HepG2 (cell line): ENCODE measurements around the gene PLEKHN1. TPM values are rescaled to one million over a fixed set of nuclear protein-coding genes. Genes with fewer than 3 reads are reported as not detected.
"Not testable (repeated sequence)": the region's sequence is repeated elsewhere in the genome, so short reads cannot be mapped to it uniquely, and the experiment has no call there.

Source experiments
- ATAC-seq: fragments of 200-7000 bp; cut with Tn5 transposase; 3 replicates; pipeline ENCODE4 v1.9.1; 2020; ENCODE audit warnings: mild to moderate bottlenecking, moderate library complexity
- BruUV-seq: library from RNA; stranded (reverse); fragments of 400-500 nt; replicated peaks from 2 replicates; lab custom pipeline; 2021; lab: Mats Ljungman, UMichigan
- CTCF ChIA-PET: fragments of 300-600 bp; formaldehyde crosslinking; extraction: SDS; loops from one replicate; lab custom pipeline; 2021; ENCODE audit warnings: low total read pairs, inconsistent platforms, low intra/inter-chr PET ratio; lab: Yijun Ruan, JAX
- POLR2A ChIA-PET: fragments of 350-600 bp; sonication (Branson Sonifier 250); formaldehyde crosslinking; loops from one replicate; lab custom pipeline; 2020; ENCODE audit warnings: antibody characterized with exemption, inconsistent platforms; lab: Yijun Ruan, JAX
- DNase-seq: peaks from one replicate; pipeline ENCODE4 v3.0.0-alpha.2; 2015; ENCODE audit warnings: low spot score
- FAIRE-seq: peaks from 3 replicates; lab custom pipeline; 2011; peaks lifted over from hg19 to GRCh38; lab: Jason Lieb, UNC
- H2AFZ ChIP-seq: one replicate; pipeline ENCODE4 v1.6.1; 2011; ENCODE audit warnings: low read length, inconsistent platforms
- H3K27ac ChIP-seq: fragments of 300-600 bp; 3 replicates; pipeline ENCODE4 v1.8.0; 2011; ENCODE audit warnings: mixed run types, mild to moderate bottlenecking, mixed read lengths, low read length, inconsistent platforms; ENCODE audit not compliant: insufficient read depth; ENCODE audit errors: extremely low read length
- H3K27me3 ChIP-seq, 2 experiments: fragments of 200-600 bp in 1 of 2; 2 replicates in 1 of 2; 3 replicates in 1 of 2; pipeline versions ENCODE4 v1.6.0 to v1.8.0; 2011; ENCODE audit warnings: low read length in 2 of 2, mild to moderate bottlenecking in 2 of 2, moderate library complexity in 2 of 2, inconsistent platforms in 1 of 2; ENCODE audit not compliant: insufficient read depth in 2 of 2, control insufficient read depth in 1 of 2
- H3K36me3 ChIP-seq, 2 experiments: fragments of 200-600 bp in 1 of 2; replicated peaks in 1 of 2; 2 replicates in 1 of 2; 3 replicates in 1 of 2; pipeline versions ENCODE4 v1.5.1 to v1.8.0; 2011; ENCODE audit warnings: low read length in 2 of 2, inconsistent platforms in 1 of 2; ENCODE audit not compliant: insufficient read depth in 2 of 2, control insufficient read depth in 1 of 2
- H3K4me1 ChIP-seq: 2 replicates; pipeline ENCODE4 v1.5.1; 2012; ENCODE audit warnings: low read length, inconsistent platforms; ENCODE audit not compliant: insufficient read depth
- H3K4me2 ChIP-seq: 2 replicates; pipeline ENCODE4 v1.6.0; 2011; ENCODE audit warnings: low read depth, low read length, inconsistent platforms
- H3K4me3 ChIP-seq, 3 experiments: fragments of 200-600 bp in 1 of 3; sonication (generic), shearing (Covaris generic) in 1 of 3; replicated peaks in 1 of 3; 2 replicates each; pipeline ENCODE4 v1.5.1; 2011 to 2016; ENCODE audit warnings: low read length in 3 of 3, inconsistent platforms in 2 of 3, low read depth in 2 of 3, mild to moderate bottlenecking in 2 of 3, control low read depth in 1 of 3, mixed read lengths in 1 of 3; ENCODE audit not compliant: insufficient read depth in 1 of 3
- H3K79me2 ChIP-seq: one replicate; pipeline ENCODE4 v1.6.1; 2011; ENCODE audit warnings: low read length, inconsistent platforms; ENCODE audit not compliant: insufficient read depth
- H3K9ac ChIP-seq: 2 replicates; pipeline ENCODE4 v1.6.0; 2011; ENCODE audit warnings: mild to moderate bottlenecking, low read depth, low read length, inconsistent platforms; ENCODE audit not compliant: insufficient read depth
- H3K9me3 ChIP-seq: 2 replicates; pipeline ENCODE4 v1.5.1; 2012; ENCODE audit warnings: mild to moderate bottlenecking, low read length
- H4K20me1 ChIP-seq: 2 replicates; pipeline ENCODE4 v1.6.0; 2011; ENCODE audit warnings: inconsistent platforms, mild to moderate bottlenecking, low read length, moderate library complexity; ENCODE audit not compliant: insufficient read depth
- MLLT10 ChIP-seq: sonication (generic); formaldehyde crosslinking; IDR thresholded peaks from 2 replicates; pipeline ENCODE4 v1.4.0; 2020; ENCODE audit warnings: missing genetic modification reagents
- TSC22D2 ChIP-seq: sonication (generic); formaldehyde crosslinking; IDR thresholded peaks from 2 replicates; pipeline ENCODE4 v1.5.1; 2020; ENCODE audit warnings: missing genetic modification reagents, mild to moderate bottlenecking, borderline replicate concordance
- U2AF1 ChIP-seq: fragments of 200-400 bp; formaldehyde crosslinking; optimal IDR thresholded peaks from 2 replicates; pipeline ENCODE3; 2017; ENCODE audit warnings: mild to moderate bottlenecking, low read depth, low read length
- ZNF691 ChIP-seq: sonication (generic); formaldehyde crosslinking; IDR thresholded peaks from 2 replicates; pipeline ENCODE4 v1.4.0; 2020; ENCODE audit warnings: missing genetic modification reagents, low read depth, mild to moderate bottlenecking, borderline replicate concordance
- ZNF770 ChIP-seq: sonication (generic); formaldehyde crosslinking; IDR thresholded peaks from 2 replicates; pipeline ENCODE4 v1.5.0; 2020; ENCODE audit warnings: mild to moderate bottlenecking, missing genetic modification reagents
- WGBS: methylation state at CpG from one replicate; pipeline ENCODE4 v1.1.6; 2017; ENCODE audit warnings: low lambda C conversion rate; 5-methylcytosine and 5-hydroxymethylcytosine counted together
- in situ Hi-C: cut with HindIII; loops from 2 replicates; pipeline ENCODE4 v1.10.0; 2017; ENCODE audit warnings: low pct_unique_long_range_greater_than_20kb; ENCODE audit not compliant: extremely low pct_ligation_motif_present
- intact Hi-C: fragments of 100-400 bp; cut with micrococcal nuclease; formaldehyde crosslinking; loops from one replicate; pipeline ENCODE4 v1.10.0; 2022; ENCODE audit not compliant: unreplicated experiment
- polyA plus RNA-seq, 8 experiments: library from polyadenylated mRNA; depleted of rRNA in 3 of 8; stranded (reverse) in 7 of 8; unstranded in 1 of 8; fragments of >200 nt; fragmentation: Illumina TruSeq in 4 of 8; extraction: Trizol in 4 of 8; gene quantifications; 2 replicates each; pipeline versions ENCODE4 v1.2.1 to v1.2.3, GENCODE V29; 2011 to 2016; ENCODE audit warnings: low read depth in 4 of 8, missing spikeins in 1 of 8, mixed read lengths in 1 of 8; ENCODE audit not compliant: insufficient read depth in 1 of 8
- total RNA-seq, 5 experiments: library from RNA; depleted of rRNA; stranded (reverse); fragments of >200 nt; fragmentation: Illumina TruSeq; extraction: Trizol; gene quantifications; 2 replicates each; pipeline ENCODE4 v1.2.3, GENCODE V29; 2016; ENCODE audit warnings: low read depth in 1 of 5
- TF ChIP-seq, protein P1 (sequence below): sonication (generic); formaldehyde crosslinking; IDR thresholded peaks from 2 replicates; pipeline ENCODE4 v1.8.1; 2023; ENCODE audit warnings: mild to moderate bottlenecking, missing genetic modification reagents

The PLEKHN1 gene
- total and polyA plus RNA-seq, 2 of the 13 experiments (the other 11 are each of a cell fraction or from before 2014, with no cell fraction given) = 0.42 to 0.58 TPM

DNA sequence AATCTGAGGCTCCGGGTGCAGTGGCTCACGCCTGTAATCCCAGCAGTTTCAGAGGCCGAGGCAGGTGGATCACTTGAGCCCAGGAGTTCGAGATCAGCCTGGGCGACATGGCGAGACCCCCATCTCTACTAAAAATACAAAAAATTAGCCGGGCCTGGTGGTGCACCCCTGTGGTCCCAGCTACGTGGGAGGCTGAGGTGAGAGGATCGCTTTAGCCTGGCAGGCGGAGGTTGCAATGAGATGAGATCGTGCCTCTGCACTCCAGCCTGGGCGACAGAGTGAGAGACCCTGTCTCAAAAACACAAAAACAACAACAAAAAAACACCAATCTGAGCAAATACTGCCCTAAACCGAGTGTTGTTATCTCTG lies 46.4 kb downstream of the PLEKHN1 start:
- in situ Hi-C loops, ATAC-seq, H3K9me3 ChIP-seq, H3K79me2 ChIP-seq, H3K27me3 ChIP-seq, FAIRE-seq, H4K20me1 ChIP-seq, DNase-seq, H3K36me3 ChIP-seq, BruUV-seq, H2AFZ ChIP-seq: not testable (repeated sequence)
- H3K4me1 ChIP-seq = peaks cover 38% of the 10 kb centered on the region
- TF ChIP-seq ZNF770 (CRISPR knock-in tag) (peak; percentile 83), MLLT10 (CRISPR knock-in tag) (0 out of 2 replicates have a peak, but pooled peaks have one; percentile 33)
- peak overlapping the region; percentile 72 for H3K9ac ChIP-seq
- WGBS = 3% methylated on average over 13 of the region's 13 CpGs
- ChIA-PET POLR2A (interaction anchor here (0.7 to 2.1 kb wide), 6 partner anchors 8 to 152 kb away, joined by 3 to 9 read pairs (median 4); no protein-coding TSS in a partner anchor), CTCF (interaction anchor here (1.2 kb wide), 1 partner anchor 51 kb away, joined by 3 read pairs; no protein-coding TSS in a partner anchor)
- peak overlapping the region; percentile 99 for H3K4me2 ChIP-seq
- intact Hi-C loops = loop anchor here (5.0 kb wide), 1 partner anchor 45 kb away; no protein-coding TSS in a partner anchor
- H3K4me3 ChIP-seq = peak overlapping the region; percentile 69 to 98 (median 86)
- H3K27ac ChIP-seq = peak overlapping the region; percentile 59

- peak within 1 kb of the TSS; percentile 69 to 98 (median 86) for H3K4me3 ChIP-seq
- ATAC-seq (peak; percentile 87), FAIRE-seq (peak; percentile 72), DNase-seq (peak; percentile 73)
- H4K20me1 ChIP-seq = no peaks in the 10 kb centered on the region
- peak within 1 kb of the TSS; percentile 72 for H3K9ac ChIP-seq
- ChIA-PET CTCF (interaction anchor here (1.2 to 2.8 kb wide), 2 partner anchors 51 kb away, joined by 3 to 15 read pairs; no protein-coding TSS in a partner anchor), POLR2A (interaction anchor here (0.7 to 2.1 kb wide), 9 partner anchors 8 to 274 kb away, joined by 3 to 13 read pairs (median 5); partner anchors contain the start of gene HES4)
- intact Hi-C loops = loop anchor here (5.0 kb wide), 1 partner anchor 44 kb away; no protein-coding TSS in a partner anchor
- H3K9me3 ChIP-seq = no peaks in the 10 kb centered on the region
- H3K4me2 ChIP-seq = peak within 1 kb of the TSS; percentile 99
- in situ Hi-C loops = no loop called here
- H3K27ac ChIP-seq = peak within 1 kb of the TSS; percentile 60
- H3K36me3 ChIP-seq = no peaks in the 10 kb centered on the region
- H3K4me1 ChIP-seq = peaks cover 43% of the 10 kb centered on the region
- no TSS peak for BruUV-seq
- no peaks in the 10 kb centered on the region for H3K79me2 ChIP-seq
- H2AFZ ChIP-seq = no peak within 1 kb of the TSS
- no peaks in the 10 kb centered on the region; a peak in 1 of 5 replicates for H3K27me3 ChIP-seq
- WGBS = 2% methylated on average over 9 of the region's 30 CpGs
- TF ChIP-seq ZNF691 (peak; percentile 86), TSC22D2 (CRISPR knock-in tag) (no peak), U2AF1 (peak; percentile 41)
- TF ChIP-seq, protein P1, sequence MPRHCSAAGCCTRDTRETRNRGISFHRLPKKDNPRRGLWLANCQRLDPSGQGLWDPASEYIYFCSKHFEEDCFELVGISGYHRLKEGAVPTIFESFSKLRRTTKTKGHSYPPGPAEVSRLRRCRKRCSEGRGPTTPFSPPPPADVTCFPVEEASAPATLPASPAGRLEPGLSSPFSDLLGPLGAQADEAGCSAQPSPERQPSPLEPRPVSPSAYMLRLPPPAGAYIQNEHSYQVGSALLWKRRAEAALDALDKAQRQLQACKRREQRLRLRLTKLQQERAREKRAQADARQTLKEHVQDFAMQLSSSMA (CRISPR knock-in tag) = peak; percentile 76; the same call in 1 of the 2 replicates
These were observed 47.0 kb downstream of the PLEKHN1 start, which contains the start of gene ISG15 for GRCh38 chr1:1013105-1013921. TSS of gene ISG15 (plus strand) at chr1:1013497. CDS start at chr1:1013574, 77 bp downstream.
